Tibial nerve (tissue), 4 donors: ENCODE measurements around the gene DDI1. TPM values are rescaled to one million over a fixed set of nuclear protein-coding genes. Genes with fewer than 3 reads are reported as not detected.
"Not testable (repeated sequence)": the region's sequence is repeated elsewhere in the genome, so short reads cannot be mapped to it uniquely, and the experiment has no call there.

ENCODE experiments used
- DNase-seq, 2 donors: peaks; one replicate each; pipeline ENCODE4 v3.0.0-alpha.2; 2019; ENCODE audit warnings: low spot score in 2 of 2
- H3K27ac ChIP-seq, 4 donors: fragments of 200-600 bp; sonication (generic) in 3 of 4; one replicate each; pipeline ENCODE4 v1.5.1; 2017 to 2019; ENCODE audit warnings: mild to moderate bottlenecking in 1 of 4
- H3K27me3 ChIP-seq, 2 donors: fragments of 200-600 bp; sonication (generic) in 1 of 2; one replicate each; pipeline versions ENCODE4 v1.5.1 to v1.6.0; 2017 to 2019
- H3K36me3 ChIP-seq, 3 donors: fragments of 200-600 bp; sonication (generic); one replicate each; pipeline ENCODE4 v1.5.1; 2018 to 2019
- H3K4me1 ChIP-seq, 4 donors: fragments of 200-600 bp; sonication (generic) in 3 of 4; one replicate each; pipeline ENCODE4 v1.5.1; 2017 to 2019
- H3K4me3 ChIP-seq, 4 donors: fragments of 200-600 bp; sonication (generic) in 3 of 4; one replicate each; pipeline ENCODE4 v1.5.1; 2017 to 2019; ENCODE audit warnings: mild to moderate bottlenecking in 1 of 4, moderate library complexity in 1 of 4
- H3K9me3 ChIP-seq, 4 donors: fragments of 200-600 bp; sonication (generic) in 3 of 4; one replicate each; pipeline ENCODE4 v1.5.1; 2017 to 2019
- EP300 ChIP-seq, 2 donors: sonication (generic); formaldehyde crosslinking; IDR thresholded peaks; one replicate each; pipeline ENCODE4 v1.6.1; 2017; ENCODE audit warnings: antibody characterized with exemption in 2 of 2, mild to moderate bottlenecking in 1 of 2
- POLR2A ChIP-seq, 2 donors: fragments of 450-650 bp; IDR thresholded peaks; one replicate each; pipeline ENCODE4 v1.6.1; 2017; ENCODE audit warnings: antibody characterized with exemption in 2 of 2, mild to moderate bottlenecking in 2 of 2, moderate library complexity in 2 of 2
- WGBS, 2 donors: methylation state at CpG; one replicate each; pipeline ENCODE4 v1.1.5; 2018; 5-methylcytosine and 5-hydroxymethylcytosine counted together
- total RNA-seq, 4 donors: library from RNA; depleted of rRNA; stranded (reverse); fragments of >200 nt; gene quantifications; one replicate each; pipeline ENCODE4 v1.1.0, GENCODE V29; 2016
- TF ChIP-seq, protein P1 (sequence below), 5 experiments: fragments of 200-600 bp in 3 of 5; fragments of 450-650 bp in 2 of 5; sonication (generic) in 3 of 5; IDR thresholded peaks; one replicate each; pipeline ENCODE4 v1.5.1; 2016 to 2019; ENCODE audit warnings: antibody characterized with exemption in 5 of 5, mild to moderate bottlenecking in 3 of 5, moderate library complexity in 2 of 5

DDI1 gene
- total RNA-seq, 4 donors from 2014 or later = not detected

DNA sequence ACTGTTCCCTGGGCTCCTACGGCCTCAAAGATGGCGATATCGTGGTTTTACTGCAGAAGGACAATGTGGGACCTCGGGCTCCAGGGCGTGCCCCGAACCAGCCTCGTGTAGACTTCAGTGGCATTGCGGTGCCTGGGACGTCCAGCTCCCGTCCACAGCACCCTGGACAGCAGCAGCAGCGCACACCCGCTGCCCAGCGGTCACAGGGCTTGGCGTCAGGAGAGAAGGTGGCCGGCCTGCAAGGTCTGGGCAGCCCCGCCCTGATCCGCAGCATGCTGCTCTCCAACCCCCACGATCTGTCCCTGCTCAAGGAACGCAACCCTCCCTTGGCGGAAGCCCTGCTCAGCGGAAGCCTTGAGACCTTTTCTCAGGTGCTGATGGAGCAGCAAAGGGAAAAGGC, 555 bp downstream of the DDI1 start:
- H3K4me3 ChIP-seq = no peak overlapping the region
- no peak for DNase-seq
- TF ChIP-seq, protein P1, sequence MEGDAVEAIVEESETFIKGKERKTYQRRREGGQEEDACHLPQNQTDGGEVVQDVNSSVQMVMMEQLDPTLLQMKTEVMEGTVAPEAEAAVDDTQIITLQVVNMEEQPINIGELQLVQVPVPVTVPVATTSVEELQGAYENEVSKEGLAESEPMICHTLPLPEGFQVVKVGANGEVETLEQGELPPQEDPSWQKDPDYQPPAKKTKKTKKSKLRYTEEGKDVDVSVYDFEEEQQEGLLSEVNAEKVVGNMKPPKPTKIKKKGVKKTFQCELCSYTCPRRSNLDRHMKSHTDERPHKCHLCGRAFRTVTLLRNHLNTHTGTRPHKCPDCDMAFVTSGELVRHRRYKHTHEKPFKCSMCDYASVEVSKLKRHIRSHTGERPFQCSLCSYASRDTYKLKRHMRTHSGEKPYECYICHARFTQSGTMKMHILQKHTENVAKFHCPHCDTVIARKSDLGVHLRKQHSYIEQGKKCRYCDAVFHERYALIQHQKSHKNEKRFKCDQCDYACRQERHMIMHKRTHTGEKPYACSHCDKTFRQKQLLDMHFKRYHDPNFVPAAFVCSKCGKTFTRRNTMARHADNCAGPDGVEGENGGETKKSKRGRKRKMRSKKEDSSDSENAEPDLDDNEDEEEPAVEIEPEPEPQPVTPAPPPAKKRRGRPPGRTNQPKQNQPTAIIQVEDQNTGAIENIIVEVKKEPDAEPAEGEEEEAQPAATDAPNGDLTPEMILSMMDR (IDR thresholded peaks at IDR 0.05) = no peak
- TF ChIP-seq EP300 (IDR thresholded peaks at IDR 0.05) = no peak
- no peak for TF ChIP-seq POLR2A (IDR thresholded peaks at IDR 0.05)
- H3K27ac ChIP-seq = no peak overlapping the region
- peaks cover 0 to 7% (median 0%) of the 10 kb centered on the region in 3 donors for H3K36me3 ChIP-seq
- H3K9me3 ChIP-seq = peaks cover 0 to 4% (median 0%) of the 10 kb centered on the region in 4 donors
- 95 to 98% methylated on average over 20 of the region's 21 CpGs for WGBS, 2 donors
- no peaks in the 10 kb centered on the region for H3K27me3 ChIP-seq
- peaks cover 0 to 6% (median 0%) of the 10 kb centered on the region in 4 donors for H3K4me1 ChIP-seq

DNA sequence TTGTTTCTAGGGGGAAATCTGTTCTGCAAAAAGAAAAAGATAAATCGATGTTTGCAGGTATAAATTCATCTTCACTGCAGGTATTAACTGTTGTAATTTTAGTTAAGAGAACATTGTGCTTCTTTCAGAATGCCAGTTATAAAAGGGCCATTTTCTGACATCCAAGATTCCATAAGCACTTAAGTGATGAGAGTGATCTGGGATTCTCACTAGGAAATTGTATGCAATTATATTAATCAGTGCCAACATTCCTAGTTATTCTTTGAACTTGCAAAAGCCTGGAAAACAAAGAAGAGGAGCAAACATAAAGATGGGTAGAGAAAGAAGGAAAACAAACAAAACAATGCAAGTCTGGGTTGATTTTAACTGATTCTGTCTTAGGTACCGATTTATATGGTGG, 5.4 kb downstream of the DDI1 start:
- no peak for TF ChIP-seq POLR2A (IDR thresholded peaks at IDR 0.05)
- no peak for TF ChIP-seq EP300 (IDR thresholded peaks at IDR 0.05)
- TF ChIP-seq, protein P1 (IDR thresholded peaks at IDR 0.05) = no peak
- no peak for DNase-seq
- WGBS, 2 donors = 93 to 96% methylated on average over 2 of the region's 2 CpGs
- H3K36me3 ChIP-seq = peaks cover 0 to 3% (median 0%) of the 10 kb centered on the region in 3 donors
- peaks cover 0 to 4% (median 0%) of the 10 kb centered on the region in 4 donors for H3K9me3 ChIP-seq
- no peak overlapping the region for H3K27ac ChIP-seq
- H3K4me3 ChIP-seq = no peak overlapping the region
- H3K4me1 ChIP-seq = no peaks in the 10 kb centered on the region
- H3K27me3 ChIP-seq = no peaks in the 10 kb centered on the region

DNA sequence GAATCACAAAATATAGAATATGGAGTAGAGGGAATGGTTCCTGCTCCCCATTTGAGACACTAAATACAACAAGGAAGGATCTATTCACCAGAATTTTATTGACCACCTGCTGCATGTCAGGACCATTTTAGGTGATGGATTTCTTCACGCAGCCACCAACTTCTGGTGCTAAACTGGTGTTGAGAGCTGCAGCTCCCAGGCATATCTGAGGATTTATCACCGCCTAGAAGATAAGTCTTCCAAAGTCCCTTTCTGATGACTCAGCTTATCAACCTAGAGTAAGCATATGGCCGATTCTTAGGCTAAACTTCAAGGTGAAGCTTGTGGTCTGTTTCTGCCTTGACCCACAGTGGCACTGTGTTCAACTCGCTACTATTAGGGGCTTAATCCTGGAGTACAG, 6.7 kb downstream of the DDI1 start:
- Histone ChIP-seq H3K27me3 (no peaks in the 10 kb centered on the region), H3K4me1 (no peaks in the 10 kb centered on the region), H3K9me3 (no peaks in the 10 kb centered on the region), H3K4me3 (no peak overlapping the region), H3K27ac (no peak overlapping the region), H3K36me3 (no peaks in the 10 kb centered on the region)
- TF ChIP-seq, protein P1 (IDR thresholded peaks at IDR 0.05) = no peak
- TF ChIP-seq EP300 (IDR thresholded peaks at IDR 0.05) (no peak), POLR2A (IDR thresholded peaks at IDR 0.05) (no peak)
- no peak for DNase-seq
- WGBS, 2 donors = 80 to 89% methylated on average over 4 of the region's 4 CpGs

DNA sequence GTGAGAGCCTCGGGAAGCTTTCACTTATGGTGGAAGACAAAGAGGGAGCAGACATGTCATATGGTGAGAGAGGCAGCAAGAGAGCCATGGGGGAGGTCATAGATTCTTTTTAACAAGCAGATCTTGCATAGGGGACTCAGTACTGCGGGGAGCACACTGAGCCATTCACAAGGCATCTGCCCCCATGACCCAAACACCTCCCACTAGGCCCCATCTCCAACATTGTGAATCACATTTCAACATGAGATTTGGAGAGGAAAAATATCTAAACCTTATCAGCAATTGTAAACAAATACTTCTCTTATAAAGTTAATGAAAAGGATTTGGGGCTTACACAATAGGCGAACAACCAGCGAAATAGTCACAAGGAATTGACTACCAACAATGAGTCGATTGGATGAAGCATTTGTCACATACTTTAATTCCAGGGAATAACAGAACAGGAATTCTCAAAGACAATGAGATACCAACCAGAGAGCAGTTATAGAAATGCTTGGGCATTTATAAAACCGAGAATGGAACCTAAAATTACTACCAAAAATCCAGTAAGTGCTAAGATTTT, 7.3 kb downstream of the DDI1 start:
- no peaks in the 10 kb centered on the region for H3K9me3 ChIP-seq
- no peak overlapping the region for H3K4me3 ChIP-seq
- 76 to 79% methylated on average over 6 of the region's 6 CpGs for WGBS, 2 donors
- DNase-seq = no peak
- no peak overlapping the region for H3K27ac ChIP-seq
- no peaks in the 10 kb centered on the region for H3K27me3 ChIP-seq
- no peak for TF ChIP-seq POLR2A (IDR thresholded peaks at IDR 0.05)
- TF ChIP-seq, protein P1 (IDR thresholded peaks at IDR 0.05) = no peak
- no peak for TF ChIP-seq EP300 (IDR thresholded peaks at IDR 0.05)
- H3K36me3 ChIP-seq = no peaks in the 10 kb centered on the region
- no peaks in the 10 kb centered on the region for H3K4me1 ChIP-seq

DNA sequence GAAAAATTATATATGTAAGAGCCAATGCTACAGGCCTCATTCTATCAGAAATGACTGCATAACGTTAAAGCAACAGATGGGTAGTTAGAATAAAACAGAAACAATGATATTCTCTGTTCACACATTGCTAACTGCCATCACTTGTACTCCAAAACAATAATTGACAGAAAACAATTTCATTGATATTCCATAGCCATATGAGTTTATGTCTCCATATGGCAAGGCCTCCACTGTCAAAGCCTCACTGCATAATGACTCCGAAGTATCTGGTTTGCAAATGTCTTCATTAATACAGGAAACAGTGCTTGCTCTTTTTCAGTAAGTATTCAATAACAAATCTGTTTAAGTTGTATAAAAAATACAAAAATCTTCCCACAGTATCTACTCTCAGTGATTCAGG, 9.9 kb downstream of the DDI1 start:
- no peak for TF ChIP-seq EP300 (IDR thresholded peaks at IDR 0.05)
- TF ChIP-seq POLR2A (IDR thresholded peaks at IDR 0.05) = no peak
- TF ChIP-seq, protein P1 (IDR thresholded peaks at IDR 0.05) = no peak
- H3K4me3 ChIP-seq = no peak overlapping the region
- no peaks in the 10 kb centered on the region for H3K4me1 ChIP-seq
- no peak overlapping the region for H3K27ac ChIP-seq
- DNase-seq = no peak
- H3K36me3 ChIP-seq = no peaks in the 10 kb centered on the region
- WGBS, 2 donors = 86 to 91% methylated on average over 2 of the region's 2 CpGs
- H3K27me3 ChIP-seq = no peaks in the 10 kb centered on the region
- no peaks in the 10 kb centered on the region for H3K9me3 ChIP-seq

DNA sequence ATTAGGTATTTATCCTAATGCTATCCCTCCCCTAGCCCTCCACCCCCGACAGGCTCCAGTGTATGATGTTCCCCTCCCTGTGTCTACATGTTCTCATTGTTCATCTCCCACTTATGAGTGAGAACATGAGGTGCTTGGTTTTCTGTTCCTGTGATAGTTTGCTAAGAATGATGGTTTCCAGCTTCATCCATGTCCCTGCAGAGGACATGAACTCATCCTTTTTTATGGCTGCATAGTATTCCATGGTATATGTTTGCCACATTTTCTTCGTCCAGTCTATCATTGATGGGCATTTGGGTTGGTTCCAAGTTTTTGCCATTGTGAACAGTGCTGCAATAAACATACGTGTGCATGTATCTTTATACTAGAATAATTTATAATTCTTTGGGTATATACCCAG, 10.4 kb downstream of the DDI1 start:
- DNase-seq, H3K9me3 ChIP-seq, H3K27ac ChIP-seq, H3K4me3 ChIP-seq, H3K4me1 ChIP-seq, H3K27me3 ChIP-seq, H3K36me3 ChIP-seq: not testable (repeated sequence)
- 94 to 96% methylated on average over 3 of the region's 3 CpGs for WGBS, 2 donors
